Spleen (tissue), 11 donors: Measurements from ENCODE around the gene CXorf65. TPM values are rescaled to one million over a fixed set of nuclear protein-coding genes. Genes with fewer than 3 reads are reported as not detected.

Source experiments
- DNase-seq: peaks from one replicate; pipeline ENCODE4 v3.0.0-alpha.2; 2020
- H3K27ac ChIP-seq, 8 donors: fragments of 200-600 bp; sonication (generic) in 7 of 8; 1 replicate in 4 of 8; 2 replicates in 4 of 8; pipeline versions ENCODE4 v1.5.0 to v1.8.0; 2016 to 2021; ENCODE audit warnings: inconsistent platforms in 4 of 8, mild to moderate bottlenecking in 4 of 8, moderate library complexity in 1 of 8
- H3K27me3 ChIP-seq, 7 donors: fragments of 200-600 bp; sonication (generic) in 6 of 7; replicated peaks in 1 of 7; 1 replicate in 4 of 7; 2 replicates in 3 of 7; pipeline versions ENCODE4 v1.5.0 to v1.8.0; 2016 to 2021; ENCODE audit warnings: inconsistent platforms in 3 of 7, mild to moderate bottlenecking in 1 of 7
- H3K36me3 ChIP-seq, 6 donors: fragments of 200-600 bp; sonication (generic) in 5 of 6; 1 replicate in 4 of 6; 2 replicates in 2 of 6; pipeline versions ENCODE4 v1.5.0 to v1.8.0; 2016 to 2021; ENCODE audit warnings: inconsistent platforms in 2 of 6
- H3K4me1 ChIP-seq, 6 donors: fragments of 200-600 bp; sonication (generic) in 5 of 6; 1 replicate in 3 of 6; 2 replicates in 3 of 6; pipeline versions ENCODE4 v1.5.0 to v1.8.0; 2016 to 2021; ENCODE audit warnings: inconsistent platforms in 3 of 6
- H3K4me3 ChIP-seq, 8 donors: fragments of 200-600 bp; sonication (generic) in 7 of 8; 1 replicate in 4 of 8; 2 replicates in 4 of 8; pipeline versions ENCODE4 v1.5.0 to v1.8.0; 2016 to 2021; ENCODE audit warnings: inconsistent platforms in 4 of 8, mild to moderate bottlenecking in 4 of 8, moderate library complexity in 2 of 8
- H3K9me3 ChIP-seq, 8 donors: fragments of 200-600 bp; sonication (generic) in 7 of 8; 1 replicate in 4 of 8; 2 replicates in 4 of 8; pipeline versions ENCODE4 v1.5.0 to v1.8.0; 2016 to 2021; ENCODE audit warnings: inconsistent platforms in 4 of 8
- CTCF ChIP-seq, 11 experiments: fragments of 200-600 bp in 7 of 11; fragments of 450-650 bp in 4 of 11; sonication (generic) in 4 of 11; IDR thresholded peaks in 8 of 11; conservative IDR thresholded peaks in 3 of 11; 1 replicate in 7 of 11; 2 replicates in 4 of 11; pipeline versions ENCODE4 v1.4.0 to v1.8.0; 2016 to 2021; ENCODE audit warnings: antibody characterized with exemption in 11 of 11, inconsistent platforms in 4 of 11, mild to moderate bottlenecking in 1 of 11
- POLR2A ChIP-seq, 3 donors: fragments of 450-650 bp; IDR thresholded peaks; one replicate each; pipeline ENCODE4 v1.5.1; 2017; ENCODE audit warnings: antibody characterized with exemption in 3 of 3, mild to moderate bottlenecking in 1 of 3
- POLR2AphosphoS5 ChIP-seq, 3 donors: sonication (generic); formaldehyde crosslinking; IDR thresholded peaks; one replicate each; pipeline ENCODE4 v1.5.1; 2017; ENCODE audit warnings: antibody characterized with exemption in 3 of 3
- WGBS, 5 donors: extraction: QIAGEN DNeasy Blood & Tissue Kit in 3 of 5; methylation state at CpG; one replicate each; pipeline versions ENCODE4 v1.1.5 to v1.1.7; 2013 to 2018; 5-methylcytosine and 5-hydroxymethylcytosine counted together
- intact Hi-C: fragments of 100-400 bp; cut with DNase I; formaldehyde crosslinking; loops from one replicate; pipeline ENCODE4 v1.15.0; 2023; ENCODE audit warnings: low total_unique reads
- polyA plus RNA-seq, 3 donors: library from polyadenylated mRNA; stranded (reverse); fragments of 200-250 nt; gene quantifications; one replicate each; pipeline ENCODE4 v1.2.1, GENCODE V29; 2013
- total RNA-seq, 7 donors: library from RNA; depleted of rRNA in 3 of 7; stranded (reverse); fragments of >200 nt in 3 of 7; fragmentation: NEBNext Ultra II Directional in 4 of 7; extraction: Animal tissue kit (Norgen Biotek cat#: 25700) in 4 of 7; gene quantifications; one replicate each; pipeline versions ENCODE4 v1.1.0 to v1.2.1, GENCODE V29; 2016 to 2021
- donor health status: healthy with polysubstance abuse.
- donor health status: DM: no; HTN: no; CAD: no; lungs with moderate emphysema.
- donor health status: DM: no; HTN: no; CAD: no.
- donor health status: Bipolar disorder and iron deficiency.
- donor health status: healthy.
- donor health status: DM: no; HTN: no; CAD: no.
- donor health status: DM: yes; HTN: yes; CAD: no.

The CXorf65 gene
- total and polyA plus RNA-seq, 10 donors, result 1.7 to 27.2 (median 7.1) TPM

- Histone ChIP-seq H3K9me3 (no peaks in the 10 kb centered on the region), H3K4me3 (no peak overlapping the region), H3K36me3 (peaks cover 0 to 8% (median 0%) of the 10 kb centered on the region in 6 donors), H3K4me1 (peaks cover 0 to 19% (median 2%) of the 10 kb centered on the region in 6 donors), H3K27ac (no peak overlapping the region), H3K27me3 (no peaks in the 10 kb centered on the region)
- DNase-seq, result no peak
- TF ChIP-seq CTCF (IDR thresholded peaks at IDR 0.05 in 8 of 11, conservative IDR thresholded peaks at IDR 0.05 in 3 of 11), result no peak
- TF ChIP-seq POLR2AphosphoS5 (IDR thresholded peaks at IDR 0.05), result no peak
- TF ChIP-seq POLR2A (IDR thresholded peaks at IDR 0.05), result no peak
- intact Hi-C loops, result no loop called here
- 73 to 100% (median 87%) methylated on average over 1 to 8 of the region's 8 CpGs for WGBS, 5 donors
Measured at GRCh38 chrX:71148278-71148663, 41.7 kb upstream of the CXorf65 start.

DNA sequence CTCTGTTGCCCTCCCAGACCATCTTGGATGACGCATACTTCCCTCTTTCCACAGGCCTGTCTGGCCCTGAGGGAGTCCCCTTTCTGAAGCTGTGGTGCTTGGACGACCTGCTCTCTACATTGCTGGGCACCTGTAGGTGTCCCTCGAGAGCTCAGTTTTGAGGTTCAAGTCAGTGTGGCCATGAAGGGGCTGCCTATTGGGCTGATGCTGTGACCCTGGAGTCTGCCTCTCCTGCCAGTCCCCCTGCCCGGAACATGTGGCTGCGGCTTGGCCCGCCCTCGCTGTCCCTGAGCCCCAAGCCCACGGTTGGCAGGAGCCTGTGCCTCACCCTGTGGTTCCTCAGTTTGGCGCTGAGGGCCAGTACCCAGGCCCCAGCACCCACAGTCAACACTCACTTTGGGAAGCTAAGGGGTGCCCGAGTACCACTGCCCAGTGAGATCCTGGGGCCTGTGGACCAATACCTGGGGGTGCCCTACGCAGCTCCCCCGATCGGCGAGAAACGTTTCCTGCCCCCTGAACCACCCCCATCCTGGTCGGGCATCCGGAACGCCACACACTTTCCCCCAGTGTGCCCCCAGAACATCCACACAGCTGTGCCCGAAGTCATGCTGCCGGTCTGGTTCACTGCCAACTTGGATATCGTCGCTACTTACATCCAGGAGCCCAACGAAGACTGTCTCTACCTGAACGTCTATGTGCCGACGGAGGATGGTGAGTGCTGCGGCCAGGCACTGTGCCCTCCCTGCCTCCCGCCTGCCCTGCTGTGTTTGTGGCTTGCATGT is 41.1 kb upstream of the CXorf65 start:
- TF ChIP-seq POLR2A (IDR thresholded peaks at IDR 0.05) (no peak), POLR2AphosphoS5 (IDR thresholded peaks at IDR 0.05) (peak in 1 of 3 donors; percentile 56), CTCF (IDR thresholded peaks at IDR 0.05 in 8 of 11, conservative IDR thresholded peaks at IDR 0.05 in 3 of 11) (no peak)
- H3K4me1 ChIP-seq, result peaks cover 0 to 19% (median 2%) of the 10 kb centered on the region in 6 donors
- intact Hi-C loops, result no loop called here
- H3K36me3 ChIP-seq, result peaks cover 0 to 14% (median under 1%) of the 10 kb centered on the region in 6 donors
- 81 to 94% (median 84%) methylated on average over 19 to 28 of the region's 28 CpGs for WGBS, 5 donors
- no peaks in the 10 kb centered on the region for H3K27me3 ChIP-seq
- no peak overlapping the region for H3K4me3 ChIP-seq
- H3K9me3 ChIP-seq, result no peaks in the 10 kb centered on the region
- no peak overlapping the region for H3K27ac ChIP-seq
- DNase-seq, result no peak

DNA sequence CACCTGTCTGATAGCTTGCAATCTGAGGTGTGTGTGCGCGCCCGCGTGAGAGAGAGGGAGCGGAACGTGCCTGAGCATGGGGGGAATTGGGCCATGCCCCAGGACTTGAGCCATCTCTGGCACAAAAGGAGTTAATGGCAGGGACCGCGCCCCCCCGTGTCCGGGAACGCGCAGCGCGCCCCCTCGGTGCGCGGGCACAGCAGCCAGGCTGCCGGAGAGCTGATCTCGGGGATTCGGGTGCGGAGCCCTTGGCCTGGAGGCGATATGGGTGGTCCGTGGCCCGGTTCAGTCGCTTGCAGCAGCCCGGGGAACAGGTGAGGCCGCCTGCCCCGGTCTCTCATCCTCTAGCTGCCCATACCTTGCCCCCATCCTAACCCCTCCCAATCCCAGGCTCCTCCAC is 38.1 kb upstream of the CXorf65 start, which contains the start of gene NLGN3:
TSS of gene NLGN3 (plus strand) at position 191 of the 400 bp plus-strand sequence. CDS start 2,909 bp downstream, outside the sequence.
- peaks cover 0 to 19% (median 2%) of the 10 kb centered on the region in 6 donors for H3K4me1 ChIP-seq
- H3K9me3 ChIP-seq, result no peaks in the 10 kb centered on the region
- H3K36me3 ChIP-seq, result peaks cover 0 to 44% (median 11%) of the 10 kb centered on the region in 6 donors
- no peak within 1 kb of the TSS for H3K27ac ChIP-seq
- intact Hi-C loops, result no loop called here
- H3K4me3 ChIP-seq, result peak within 1 kb of the TSS in 1 of 8 donors; percentile 45
- H3K27me3 ChIP-seq, result no peaks in the 10 kb centered on the region
- no peak for DNase-seq
- TF ChIP-seq POLR2A (IDR thresholded peaks at IDR 0.05) (no peak), POLR2AphosphoS5 (IDR thresholded peaks at IDR 0.05) (peak in 2 of 3 donors; percentile 72 to 78)
- 32 to 50% (median 44%) methylated on average over 1 to 28 of the region's 28 CpGs for WGBS, 5 donors

GRCh38 chrX:71143508-71143907 is 37.0 kb upstream of the CXorf65 start:
- no peak for DNase-seq
- H3K36me3 ChIP-seq, result peaks cover 0 to 56% (median 17%) of the 10 kb centered on the region in 6 donors
- peaks cover 0 to 19% (median 2%) of the 10 kb centered on the region in 6 donors for H3K4me1 ChIP-seq
- no peaks in the 10 kb centered on the region for H3K27me3 ChIP-seq
- no peak overlapping the region for H3K27ac ChIP-seq
- H3K9me3 ChIP-seq, result no peaks in the 10 kb centered on the region
- intact Hi-C loops, result no loop called here
- 38 to 70% (median 52%) methylated on average over 3 to 6 of the region's 6 CpGs for WGBS, 5 donors
- TF ChIP-seq POLR2AphosphoS5 (IDR thresholded peaks at IDR 0.05) (peak in 1 of 3 donors; percentile 7), CTCF (IDR thresholded peaks at IDR 0.05 in 8 of 11, conservative IDR thresholded peaks at IDR 0.05 in 3 of 11) (no peak)
- no peak overlapping the region for H3K4me3 ChIP-seq
